Measurements from ENCODE around the gene FAM98C.

The FAM98C gene

GRCh38 chr19:38437917-38438316 is 35.0 kb downstream of the FAM98C start:
- Histone ChIP-seq H3K9ac (ENCODE audit: low read depth, low read length) (no peak overlapping the region), H3K27me3 (ENCODE audit: control insufficient read depth, insufficient read depth, low read length) (no peaks in the 10 kb centered on the region), H3K36me3 (ENCODE audit: control insufficient read depth, insufficient read depth, low read length) (peaks cover 3% of the 10 kb centered on the region), H3K9me3 (ENCODE audit: control insufficient read depth, insufficient read depth, low read length) (no peaks in the 10 kb centered on the region), H3K4me1 (ENCODE audit: control insufficient read depth, insufficient read depth, low read length) (peaks cover 3% of the 10 kb centered on the region), H3K4me3 (ENCODE audit: low read depth, low read length) (no peak overlapping the region)

DNA sequence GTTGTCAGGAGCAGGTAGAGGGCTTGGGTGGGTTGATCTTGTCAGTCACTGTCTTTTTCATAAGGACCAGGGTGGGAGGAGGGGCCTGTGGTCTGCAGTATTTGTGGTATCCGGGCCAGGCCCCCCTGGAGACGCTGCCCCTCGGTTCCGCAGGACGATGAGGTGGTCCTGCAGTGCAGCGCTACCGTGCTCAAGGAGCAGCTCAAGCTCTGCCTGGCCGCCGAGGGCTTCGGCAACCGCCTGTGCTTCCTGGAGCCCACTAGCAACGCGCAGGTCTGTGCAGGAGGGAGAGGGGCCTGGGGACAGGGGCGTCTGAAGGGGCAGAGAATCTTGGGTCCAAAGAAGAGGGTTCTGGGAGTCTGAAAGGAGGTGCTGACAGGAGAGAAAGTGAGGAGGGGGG is 37.7 kb downstream of the FAM98C start:
- no peak overlapping the region for H3K4me3 ChIP-seq (ENCODE audit: low read depth, low read length)
- H3K36me3 ChIP-seq (ENCODE audit: control insufficient read depth, insufficient read depth, low read length), result peaks cover 14% of the 10 kb centered on the region
- no peaks in the 10 kb centered on the region for H3K4me1 ChIP-seq (ENCODE audit: control insufficient read depth, insufficient read depth, low read length)
- no peaks in the 10 kb centered on the region for H3K9me3 ChIP-seq (ENCODE audit: control insufficient read depth, insufficient read depth, low read length)
- no peak overlapping the region for H3K9ac ChIP-seq (ENCODE audit: low read depth, low read length)
- no peaks in the 10 kb centered on the region for H3K27me3 ChIP-seq (ENCODE audit: control insufficient read depth, insufficient read depth, low read length)

- no peaks in the 10 kb centered on the region for H3K4me1 ChIP-seq (ENCODE audit: control insufficient read depth, insufficient read depth, low read length)
- peaks cover 23% of the 10 kb centered on the region for H3K36me3 ChIP-seq (ENCODE audit: control insufficient read depth, insufficient read depth, low read length)
- no peaks in the 10 kb centered on the region for H3K9me3 ChIP-seq (ENCODE audit: control insufficient read depth, insufficient read depth, low read length)
- H3K9ac ChIP-seq (ENCODE audit: low read depth, low read length), result no peak overlapping the region
- no peak overlapping the region for H3K4me3 ChIP-seq (ENCODE audit: low read depth, low read length)
- H3K27me3 ChIP-seq (ENCODE audit: control insufficient read depth, insufficient read depth, low read length), result no peaks in the 10 kb centered on the region
These were observed 38.9 kb downstream of the FAM98C start for GRCh38 chr19:38441657-38442348.

DNA sequence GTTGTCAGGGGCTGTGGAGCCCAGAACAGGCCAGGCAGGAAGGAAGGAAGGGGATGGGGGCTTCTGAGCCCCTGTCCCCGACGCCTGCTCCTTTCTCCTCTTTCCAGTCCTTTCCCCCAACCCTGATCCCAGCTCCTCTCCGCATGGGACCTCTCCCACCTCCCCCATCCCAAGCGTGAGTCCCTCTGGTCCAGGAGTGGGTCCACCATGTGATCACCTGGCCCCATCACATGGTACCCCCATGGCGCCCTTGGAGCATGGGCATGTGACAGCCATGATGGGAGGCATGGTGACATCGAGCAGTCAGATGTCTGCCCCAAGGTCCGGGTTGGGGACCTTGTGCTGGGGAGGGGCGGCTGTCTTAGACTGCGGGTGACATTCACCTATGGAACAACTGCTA is 39.8 kb downstream of the FAM98C start:
- H3K4me1 ChIP-seq (ENCODE audit: control insufficient read depth, insufficient read depth, low read length), result no peaks in the 10 kb centered on the region
- no peak overlapping the region for H3K9ac ChIP-seq (ENCODE audit: low read depth, low read length)
- no peaks in the 10 kb centered on the region for H3K27me3 ChIP-seq (ENCODE audit: control insufficient read depth, insufficient read depth, low read length)
- H3K9me3 ChIP-seq (ENCODE audit: control insufficient read depth, insufficient read depth, low read length), result no peaks in the 10 kb centered on the region
- no peak overlapping the region for H3K4me3 ChIP-seq (ENCODE audit: low read depth, low read length)
- peaks cover 23% of the 10 kb centered on the region for H3K36me3 ChIP-seq (ENCODE audit: control insufficient read depth, insufficient read depth, low read length)

DNA sequence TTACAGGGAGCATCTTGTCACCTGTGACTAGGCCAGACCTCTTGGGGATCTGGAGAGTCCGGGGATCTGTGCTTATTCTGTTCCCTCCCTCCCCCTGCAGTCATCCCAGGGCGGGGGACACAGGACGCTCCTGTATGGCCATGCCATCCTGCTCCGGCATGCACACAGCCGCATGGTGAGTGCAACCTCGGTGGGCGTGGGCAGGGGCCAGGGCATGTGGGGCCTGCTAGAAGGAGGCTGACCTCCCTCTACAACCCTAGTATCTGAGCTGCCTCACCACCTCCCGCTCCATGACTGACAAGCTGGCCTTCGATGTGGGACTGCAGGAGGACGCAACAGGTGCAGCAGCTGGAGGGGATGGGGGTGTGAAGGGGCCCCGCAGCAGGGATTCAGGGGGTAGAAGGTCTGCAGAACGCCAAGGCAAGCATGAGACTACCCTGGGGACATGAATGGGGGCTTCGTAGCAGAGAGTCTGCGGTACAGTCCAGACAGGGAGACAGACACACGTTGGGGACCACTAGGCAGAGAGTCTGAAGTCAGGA is 40.6 kb downstream of the FAM98C start:
- Histone ChIP-seq H3K9me3 (ENCODE audit: control insufficient read depth, insufficient read depth, low read length) (no peaks in the 10 kb centered on the region), H3K4me3 (ENCODE audit: low read depth, low read length) (no peak overlapping the region), H3K4me1 (ENCODE audit: control insufficient read depth, insufficient read depth, low read length) (no peaks in the 10 kb centered on the region), H3K9ac (ENCODE audit: low read depth, low read length) (no peak overlapping the region), H3K27me3 (ENCODE audit: control insufficient read depth, insufficient read depth, low read length) (no peaks in the 10 kb centered on the region), H3K36me3 (ENCODE audit: control insufficient read depth, insufficient read depth, low read length) (peaks cover 27% of the 10 kb centered on the region)

- H3K9me3 ChIP-seq (ENCODE audit: control insufficient read depth, insufficient read depth, low read length), result no peaks in the 10 kb centered on the region
- H3K4me3 ChIP-seq (ENCODE audit: low read depth, low read length), result no peak overlapping the region
- no peak overlapping the region for H3K9ac ChIP-seq (ENCODE audit: low read depth, low read length)
- H3K36me3 ChIP-seq (ENCODE audit: control insufficient read depth, insufficient read depth, low read length), result peaks cover 29% of the 10 kb centered on the region
- H3K4me1 ChIP-seq (ENCODE audit: control insufficient read depth, insufficient read depth, low read length), result no peaks in the 10 kb centered on the region
- no peaks in the 10 kb centered on the region for H3K27me3 ChIP-seq (ENCODE audit: control insufficient read depth, insufficient read depth, low read length)
These were observed 41.1 kb downstream of the FAM98C start for GRCh38 chr19:38444026-38444425.

DNA sequence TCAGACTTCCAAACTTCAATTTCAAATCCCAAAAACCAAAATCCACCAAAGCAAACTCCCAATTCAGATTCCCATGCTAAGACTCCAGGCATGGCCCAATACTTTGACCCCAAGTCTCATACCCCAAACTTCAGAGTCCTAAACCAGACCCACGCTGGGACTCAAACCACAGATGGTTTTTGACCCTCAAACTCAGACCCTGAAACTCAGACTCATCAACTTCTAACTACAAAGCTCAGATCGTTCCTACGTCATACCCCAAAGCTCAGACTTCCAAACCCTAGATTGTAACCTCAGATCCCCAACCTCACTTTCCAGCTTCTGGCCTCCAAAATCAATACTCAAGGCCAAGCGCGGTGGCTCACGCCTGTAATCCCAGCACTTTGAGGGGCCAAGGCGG is 42.5 kb downstream of the FAM98C start:
- Histone ChIP-seq H3K36me3 (ENCODE audit: control insufficient read depth, insufficient read depth, low read length) (peaks cover 41% of the 10 kb centered on the region), H3K9ac (ENCODE audit: low read depth, low read length) (no peak overlapping the region), H3K4me3 (ENCODE audit: low read depth, low read length) (no peak overlapping the region), H3K4me1 (ENCODE audit: control insufficient read depth, insufficient read depth, low read length) (no peaks in the 10 kb centered on the region), H3K9me3 (ENCODE audit: control insufficient read depth, insufficient read depth, low read length) (no peaks in the 10 kb centered on the region), H3K27me3 (ENCODE audit: control insufficient read depth, insufficient read depth, low read length) (no peaks in the 10 kb centered on the region)

DNA sequence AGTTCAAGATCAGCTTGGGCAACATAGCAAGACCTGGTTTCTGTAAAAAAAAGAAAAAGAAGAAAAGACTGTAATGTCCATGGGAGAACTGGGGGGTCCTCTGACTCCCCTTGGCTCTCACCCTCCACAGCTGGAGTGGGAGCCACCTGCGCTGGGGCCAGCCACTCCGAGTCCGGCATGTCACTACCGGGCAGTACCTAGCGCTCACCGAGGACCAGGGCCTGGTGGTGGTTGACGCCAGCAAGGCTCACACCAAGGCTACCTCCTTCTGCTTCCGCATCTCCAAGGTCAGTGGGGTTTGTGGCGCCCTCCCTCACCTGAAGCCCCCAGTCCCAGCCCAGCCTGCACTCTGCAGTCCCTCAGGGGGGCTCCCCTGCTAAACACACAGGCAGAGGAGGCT is 45.3 kb downstream of the FAM98C start:
- H3K4me1 ChIP-seq (ENCODE audit: control insufficient read depth, insufficient read depth, low read length), result no peaks in the 10 kb centered on the region
- no peaks in the 10 kb centered on the region for H3K27me3 ChIP-seq (ENCODE audit: control insufficient read depth, insufficient read depth, low read length)
- H3K9me3 ChIP-seq (ENCODE audit: control insufficient read depth, insufficient read depth, low read length), result no peaks in the 10 kb centered on the region
- H3K9ac ChIP-seq (ENCODE audit: low read depth, low read length), result no peak overlapping the region
- peaks cover 40% of the 10 kb centered on the region for H3K36me3 ChIP-seq (ENCODE audit: control insufficient read depth, insufficient read depth, low read length)
- H3K4me3 ChIP-seq (ENCODE audit: low read depth, low read length), result no peak overlapping the region

- no peaks in the 10 kb centered on the region for H3K27me3 ChIP-seq (ENCODE audit: control insufficient read depth, insufficient read depth, low read length)
- H3K36me3 ChIP-seq (ENCODE audit: control insufficient read depth, insufficient read depth, low read length), result peaks cover 36% of the 10 kb centered on the region
- no peaks in the 10 kb centered on the region for H3K4me1 ChIP-seq (ENCODE audit: control insufficient read depth, insufficient read depth, low read length)
- H3K9me3 ChIP-seq (ENCODE audit: control insufficient read depth, insufficient read depth, low read length), result no peaks in the 10 kb centered on the region
- H3K4me3 ChIP-seq (ENCODE audit: low read depth, low read length), result no peak overlapping the region
- H3K9ac ChIP-seq (ENCODE audit: low read depth, low read length), result no peak overlapping the region
These were observed 46.6 kb downstream of the FAM98C start for GRCh38 chr19:38449518-38449917.

GRCh38 chr19:38451036-38451435 is 48.1 kb downstream of the FAM98C start:
- Histone ChIP-seq H3K4me1 (ENCODE audit: control insufficient read depth, insufficient read depth, low read length) (no peaks in the 10 kb centered on the region), H3K9me3 (ENCODE audit: control insufficient read depth, insufficient read depth, low read length) (no peaks in the 10 kb centered on the region), H3K4me3 (ENCODE audit: low read depth, low read length) (no peak overlapping the region)

DNA sequence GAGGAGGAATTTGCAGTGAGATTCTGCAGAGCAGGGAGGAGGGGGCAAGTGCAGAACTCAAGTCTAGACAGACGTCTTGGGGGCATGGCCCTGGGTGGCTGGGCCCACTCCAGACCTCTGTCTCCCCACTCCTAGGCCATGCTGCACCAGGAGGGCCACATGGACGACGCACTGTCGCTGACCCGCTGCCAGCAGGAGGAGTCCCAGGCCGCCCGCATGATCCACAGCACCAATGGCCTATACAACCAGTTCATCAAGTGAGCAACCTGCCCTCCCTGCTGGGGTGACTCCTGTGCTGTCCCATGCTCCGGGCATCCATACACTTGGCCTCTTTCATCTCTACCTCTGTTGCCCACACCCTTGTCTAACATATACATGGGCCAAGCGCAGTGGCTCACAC is 48.7 kb downstream of the FAM98C start:
- Histone ChIP-seq H3K9ac (ENCODE audit: low read depth, low read length) (no peak overlapping the region), H3K36me3 (ENCODE audit: control insufficient read depth, insufficient read depth, low read length) (peaks cover 40% of the 10 kb centered on the region), H3K9me3 (ENCODE audit: control insufficient read depth, insufficient read depth, low read length) (no peaks in the 10 kb centered on the region), H3K4me1 (ENCODE audit: control insufficient read depth, insufficient read depth, low read length) (no peaks in the 10 kb centered on the region), H3K4me3 (ENCODE audit: low read depth, low read length) (no peak overlapping the region), H3K27me3 (ENCODE audit: control insufficient read depth, insufficient read depth, low read length) (no peaks in the 10 kb centered on the region)

More at GRCh38 chr19:38451036-38451435, 48.1 kb downstream of the FAM98C start:
- Histone ChIP-seq H3K36me3 (ENCODE audit: control insufficient read depth, insufficient read depth, low read length) (peaks cover 46% of the 10 kb centered on the region), H3K27me3 (ENCODE audit: control insufficient read depth, insufficient read depth, low read length) (no peaks in the 10 kb centered on the region), H3K9ac (ENCODE audit: low read depth, low read length) (no peak overlapping the region)
